Panc1 (cell line): ENCODE measurements around the gene PHKA2. TPM values are rescaled to one million over a fixed set of nuclear protein-coding genes. Genes with fewer than 3 reads are reported as not detected.

Experiments
- ATAC-seq: fragments of 200-7000 bp; cut with Tn5 transposase; 2 replicates; pipeline ENCODE4 v1.9.1; 2020; ENCODE audit warnings: mild to moderate bottlenecking, moderate library complexity
- BruUV-seq: library from RNA; stranded (reverse); fragments of 400-500 nt; replicated peaks from 2 replicates; lab custom pipeline; 2021; lab: Mats Ljungman, UMichigan
- CTCF ChIA-PET: fragments of 300-600 bp; sonication (Branson Sonifier 250); formaldehyde crosslinking; loops from one replicate; lab custom pipeline; 2022; ENCODE audit warnings: antibody characterized with exemption; lab: Charles Lee
- POLR2A ChIA-PET: fragments of 300-600 bp; sonication (Branson Sonifier 250); formaldehyde crosslinking; loops from one replicate; lab custom pipeline; 2022; ENCODE audit warnings: antibody characterized with exemption; lab: Charles Lee
- DNase-seq: peaks from one replicate; pipeline ENCODE4 v3.0.0-alpha.2; 2010; ENCODE audit warnings: low read depth, low spot score
- H3K27ac ChIP-seq: 2 replicates; pipeline ENCODE4 v1.5.1; 2011; ENCODE audit warnings: mild to moderate bottlenecking, low read length, inconsistent platforms
- H3K27me3 ChIP-seq: fragments of 200-500 bp; sonication (Bioruptor generic); 2 replicates; pipeline ENCODE4 v1.6.0; 2014; ENCODE audit warnings: low read length, inconsistent platforms; ENCODE audit not compliant: control insufficient read depth, insufficient read depth
- H3K36me3 ChIP-seq: fragments of 200-500 bp; sonication (Bioruptor generic); 2 replicates; pipeline ENCODE4 v1.5.1; 2014; ENCODE audit warnings: inconsistent platforms, mild to moderate bottlenecking, low read length, moderate library complexity; ENCODE audit not compliant: control insufficient read depth, insufficient read depth
- H3K4me1 ChIP-seq: 2 replicates; pipeline ENCODE4 v1.5.1; 2011; ENCODE audit warnings: inconsistent platforms, mild to moderate bottlenecking, low read length, moderate library complexity; ENCODE audit not compliant: control insufficient read depth, insufficient read depth
- H3K4me3 ChIP-seq, 2 experiments: 2 replicates each; pipeline ENCODE4 v1.5.1; 2011 to 2012; ENCODE audit warnings: low read depth in 2 of 2, low read length in 2 of 2, mild to moderate bottlenecking in 2 of 2, inconsistent platforms in 1 of 2, moderate library complexity in 1 of 2
- H3K9me3 ChIP-seq: fragments of 200-500 bp; sonication (Bioruptor generic); 2 replicates; pipeline ENCODE4 v1.5.1; 2014; ENCODE audit warnings: low read depth, mild to moderate bottlenecking, inconsistent platforms, low read length, moderate library complexity; ENCODE audit not compliant: control insufficient read depth, insufficient read depth
- CTCF ChIP-seq: fragments of 450-650 bp; IDR thresholded peaks from 2 replicates; pipeline ENCODE4 v1.5.1; 2017; ENCODE audit warnings: mild to moderate bottlenecking
- POLR2AphosphoS5 ChIP-seq: IDR thresholded peaks from 2 replicates; pipeline ENCODE4 v1.6.1; 2012; ENCODE audit warnings: mild to moderate bottlenecking, low read depth, low read length, moderate library complexity
- REST ChIP-seq, 2 experiments: IDR thresholded peaks; 2 replicates each; pipeline ENCODE4 v1.6.1; 2011 to 2012; ENCODE audit warnings: low read depth in 2 of 2, control low read depth in 1 of 2, low read length in 1 of 2, mild to moderate bottlenecking in 1 of 2, moderate library complexity in 1 of 2; ENCODE audit not compliant: insufficient read depth in 1 of 2
- SIN3A ChIP-seq: IDR thresholded peaks from 2 replicates; pipeline ENCODE4 v1.6.1; 2012; ENCODE audit warnings: low read depth, mild to moderate bottlenecking, low read length, moderate library complexity, borderline replicate concordance; ENCODE audit not compliant: insufficient read depth
- TCF7L2 ChIP-seq: IDR thresholded peaks from 2 replicates; pipeline ENCODE4 v1.6.1; 2011; ENCODE audit warnings: mild to moderate bottlenecking, low read depth, low read length, inconsistent platforms
- in situ Hi-C: cut with HindIII; loops from 2 replicates; pipeline ENCODE4 v1.10.0; 2016; ENCODE audit warnings: low sequenced_read_pairs, low pct_unique_long_range_greater_than_20kb
- intact Hi-C: fragments of 100-400 bp; cut with micrococcal nuclease; formaldehyde crosslinking; loops from one replicate; pipeline ENCODE4 v1.10.0; 2022; ENCODE audit not compliant: unreplicated experiment
- total RNA-seq: library from RNA; stranded (reverse); gene quantifications from one replicate; pipeline ENCODE4 v1.2.1, GENCODE V29; 2021; ENCODE audit not compliant: unreplicated experiment

PHKA2 gene
- total RNA-seq, 1 experiment from 2014 or later = 20.6 TPM

- no TSS peak for BruUV-seq
- no peak for TF ChIP-seq TCF7L2
- TF ChIP-seq REST (IDR thresholded peaks at IDR 0.05; ENCODE audit: insufficient read depth in 1 of 2, low read depth in 2 of 2, low read length in 1 of 2) = no peak
- no peak for TF ChIP-seq CTCF
- no peak for TF ChIP-seq SIN3A
- TF ChIP-seq POLR2AphosphoS5 = no peak
- H3K9me3 ChIP-seq = no peaks in the 10 kb centered on the region
- no peak for DNase-seq
- H3K27ac ChIP-seq = no peak overlapping the region
- intact Hi-C loops (no loop called here), in situ Hi-C loops (no loop called here)
- POLR2A ChIA-PET = no interaction called here
- H3K4me3 ChIP-seq = no peak overlapping the region
- CTCF ChIA-PET = no interaction called here
- H3K4me1 ChIP-seq = no peaks in the 10 kb centered on the region
- no peaks in the 10 kb centered on the region for H3K27me3 ChIP-seq
- ATAC-seq = no peak
- no peaks in the 10 kb centered on the region for H3K36me3 ChIP-seq
Measured at GRCh38 chrX:18949944-18950301, 34.0 kb downstream of the PHKA2 start.

GRCh38 chrX:18949291-18949943 is 34.5 kb downstream of the PHKA2 start:
- POLR2A ChIA-PET = no interaction called here
- Histone ChIP-seq H3K27ac (no peak overlapping the region), H3K9me3 (no peaks in the 10 kb centered on the region), H3K36me3 (no peaks in the 10 kb centered on the region), H3K27me3 (no peaks in the 10 kb centered on the region), H3K4me1 (no peaks in the 10 kb centered on the region), H3K4me3 (no peak overlapping the region)
- DNase-seq (no peak), ATAC-seq (no peak)
- no peak for TF ChIP-seq SIN3A
- no peak for TF ChIP-seq POLR2AphosphoS5
- no peak for TF ChIP-seq CTCF
- TF ChIP-seq REST (IDR thresholded peaks at IDR 0.05; ENCODE audit: insufficient read depth in 1 of 2, low read depth in 2 of 2, low read length in 1 of 2) = no peak
- TF ChIP-seq TCF7L2 = no peak
- in situ Hi-C loops (no loop called here), intact Hi-C loops (no loop called here)
- CTCF ChIA-PET = no interaction called here
- no TSS peak for BruUV-seq
